Type B pancreatic cell (in vitro differentiated cells): ENCODE data around the gene DUXB. TPM values are rescaled to one million over a fixed set of nuclear protein-coding genes. Genes with fewer than 3 reads are reported as not detected.

ENCODE experiments used
- DNase-seq: peaks from one replicate; pipeline ENCODE4 v3.0.0; 2021; ENCODE audit warnings: mixed read lengths; ENCODE audit not compliant: unreplicated experiment; ENCODE audit errors: extremely low spot score
- H3K27ac Mint-ChIP-seq: 2 replicates; pipeline ENCODE4 v1.8.0; 2021; ENCODE audit warnings: mild to moderate bottlenecking, mixed read lengths
- H3K27me3 Mint-ChIP-seq: 2 replicates; pipeline ENCODE4 v1.8.0; 2021; ENCODE audit warnings: mixed read lengths
- H3K36me3 Mint-ChIP-seq: 2 replicates; pipeline ENCODE4 v1.8.0; 2021; ENCODE audit warnings: mixed read lengths
- H3K4me1 Mint-ChIP-seq: one replicate; pipeline ENCODE4 v1.8.0; 2021; ENCODE audit warnings: mixed read lengths; ENCODE audit not compliant: unreplicated experiment
- H3K4me3 Mint-ChIP-seq: 2 replicates; pipeline ENCODE4 v1.8.0; 2021; ENCODE audit warnings: mild to moderate bottlenecking, mixed read lengths
- H3K9me3 Mint-ChIP-seq: 2 replicates; pipeline ENCODE4 v1.8.0; 2021; ENCODE audit warnings: mixed read lengths
- total RNA-seq: library from RNA; stranded (reverse); gene quantifications from 2 replicates; pipeline ENCODE4 v1.2.1, GENCODE V29; 2021; ENCODE audit warnings: low replicate concordance
- TF ChIP-seq, protein P1 (sequence below): fragments of 200-600 bp; sonication (generic); conservative IDR thresholded peaks from 2 replicates; pipeline ENCODE4 v1.5.0; 2021; ENCODE audit warnings: antibody characterized with exemption, mild to moderate bottlenecking

DUXB gene
- total RNA-seq, 1 donor from 2014 or later = not detected

DNA sequence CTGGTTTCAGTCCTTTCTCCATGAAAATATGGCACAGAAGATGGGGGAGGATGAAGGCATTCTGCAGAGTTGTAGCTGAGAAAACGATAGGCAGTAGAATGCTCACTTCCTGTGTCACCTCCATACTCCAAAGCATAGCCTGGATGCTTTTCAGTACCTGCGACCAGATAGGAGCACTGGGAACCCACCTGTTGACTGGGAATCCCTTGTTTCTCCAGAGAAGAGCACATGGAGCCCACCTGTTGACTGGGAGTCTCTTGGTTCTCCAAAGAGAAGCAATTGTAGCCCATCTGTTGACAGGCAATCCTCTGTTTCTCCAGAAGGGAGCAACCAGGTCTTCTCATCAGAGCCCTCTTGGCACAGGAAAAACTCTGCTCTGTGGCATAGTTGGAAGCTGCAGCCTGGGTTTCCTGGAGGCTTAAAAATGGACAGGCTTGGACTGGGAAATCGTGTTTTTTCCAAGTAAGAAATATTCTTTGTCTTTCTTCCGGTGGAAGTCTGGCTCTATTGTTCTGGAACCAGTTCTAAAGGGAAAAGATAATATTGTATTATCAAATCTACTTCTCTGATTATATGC, 40.4 kb downstream of the DUXB start:
- Mint-ChIP-seq H3K4me3 (no peak overlapping the region), H3K27me3 (no peaks in the 10 kb centered on the region), H3K4me1 (no peaks in the 10 kb centered on the region), H3K36me3 (peaks cover 21% of the 10 kb centered on the region), H3K9me3 (peaks cover 1% of the 10 kb centered on the region), H3K27ac (no peak overlapping the region)
- no peak for DNase-seq
- TF ChIP-seq, protein P1, sequence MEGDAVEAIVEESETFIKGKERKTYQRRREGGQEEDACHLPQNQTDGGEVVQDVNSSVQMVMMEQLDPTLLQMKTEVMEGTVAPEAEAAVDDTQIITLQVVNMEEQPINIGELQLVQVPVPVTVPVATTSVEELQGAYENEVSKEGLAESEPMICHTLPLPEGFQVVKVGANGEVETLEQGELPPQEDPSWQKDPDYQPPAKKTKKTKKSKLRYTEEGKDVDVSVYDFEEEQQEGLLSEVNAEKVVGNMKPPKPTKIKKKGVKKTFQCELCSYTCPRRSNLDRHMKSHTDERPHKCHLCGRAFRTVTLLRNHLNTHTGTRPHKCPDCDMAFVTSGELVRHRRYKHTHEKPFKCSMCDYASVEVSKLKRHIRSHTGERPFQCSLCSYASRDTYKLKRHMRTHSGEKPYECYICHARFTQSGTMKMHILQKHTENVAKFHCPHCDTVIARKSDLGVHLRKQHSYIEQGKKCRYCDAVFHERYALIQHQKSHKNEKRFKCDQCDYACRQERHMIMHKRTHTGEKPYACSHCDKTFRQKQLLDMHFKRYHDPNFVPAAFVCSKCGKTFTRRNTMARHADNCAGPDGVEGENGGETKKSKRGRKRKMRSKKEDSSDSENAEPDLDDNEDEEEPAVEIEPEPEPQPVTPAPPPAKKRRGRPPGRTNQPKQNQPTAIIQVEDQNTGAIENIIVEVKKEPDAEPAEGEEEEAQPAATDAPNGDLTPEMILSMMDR = no peak

DNA sequence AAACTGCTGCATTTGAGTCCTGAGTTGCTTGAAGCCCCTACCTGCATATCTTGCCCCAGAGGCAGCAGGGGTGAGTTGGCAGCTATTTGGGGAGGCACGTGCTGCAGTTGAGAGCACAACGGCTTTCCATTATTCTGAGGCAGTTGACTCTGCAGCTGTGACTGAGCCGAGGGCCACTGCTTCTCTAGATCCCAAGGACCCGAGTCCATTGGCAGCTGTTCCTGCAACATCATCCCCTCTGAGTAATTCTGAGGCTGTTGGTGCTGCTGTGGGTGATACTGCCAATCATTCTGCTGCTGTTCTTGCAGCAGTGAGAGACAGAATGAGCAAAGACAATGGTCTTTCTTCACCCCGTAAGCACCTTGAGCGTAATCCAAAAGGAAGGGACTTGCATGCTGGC, 40.9 kb downstream of the DUXB start:
- H3K27me3 Mint-ChIP-seq = no peaks in the 10 kb centered on the region
- H3K4me1 Mint-ChIP-seq = no peaks in the 10 kb centered on the region
- TF ChIP-seq, protein P1 = no peak
- no peak for DNase-seq
- peaks cover 23% of the 10 kb centered on the region for H3K36me3 Mint-ChIP-seq
- H3K4me3 Mint-ChIP-seq = no peak overlapping the region
- H3K27ac Mint-ChIP-seq = no peak overlapping the region
- no peaks in the 10 kb centered on the region for H3K9me3 Mint-ChIP-seq

DNA sequence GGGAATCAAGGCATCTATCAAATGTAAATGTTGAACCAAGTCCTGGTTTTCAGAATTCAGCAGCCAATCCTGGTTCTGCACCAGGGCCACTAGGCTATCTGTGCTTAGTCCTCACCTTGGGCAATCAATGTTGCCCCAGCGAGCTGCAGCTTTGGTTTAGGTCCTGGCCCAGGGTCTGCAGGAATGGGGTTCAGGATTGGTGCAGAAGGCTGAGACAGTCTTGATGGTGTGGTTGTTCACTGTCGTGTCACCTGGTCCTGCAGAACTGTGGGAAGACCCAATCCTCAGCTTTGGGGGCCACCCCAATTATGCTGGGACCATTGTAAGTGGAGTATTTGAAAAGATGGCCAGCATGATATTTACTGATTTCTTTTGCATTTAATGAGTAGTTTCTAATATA, 43.1 kb downstream of the DUXB start:
- TF ChIP-seq, protein P1 = no peak
- Mint-ChIP-seq H3K9me3 (no peaks in the 10 kb centered on the region), H3K4me3 (no peak overlapping the region), H3K36me3 (peaks cover 27% of the 10 kb centered on the region), H3K27ac (no peak overlapping the region), H3K4me1 (no peaks in the 10 kb centered on the region), H3K27me3 (no peaks in the 10 kb centered on the region)
- no peak for DNase-seq

GRCh38 chr16:75653922-75654321, 47.3 kb downstream of the DUXB start:
- H3K27me3 Mint-ChIP-seq = no peaks in the 10 kb centered on the region
- H3K9me3 Mint-ChIP-seq = no peaks in the 10 kb centered on the region
- no peak overlapping the region for H3K4me3 Mint-ChIP-seq
- peaks cover 23% of the 10 kb centered on the region for H3K4me1 Mint-ChIP-seq
- peaks cover 33% of the 10 kb centered on the region for H3K36me3 Mint-ChIP-seq
- no peak for DNase-seq
- TF ChIP-seq, protein P1 = no peak
- no peak overlapping the region for H3K27ac Mint-ChIP-seq

- H3K9me3 Mint-ChIP-seq = no peaks in the 10 kb centered on the region
- peaks cover 21% of the 10 kb centered on the region for H3K36me3 Mint-ChIP-seq
- peak; percentile 83 for DNase-seq
- peaks cover 34% of the 10 kb centered on the region for H3K4me1 Mint-ChIP-seq
- H3K27me3 Mint-ChIP-seq = no peaks in the 10 kb centered on the region
- H3K4me3 Mint-ChIP-seq = peak overlapping the region; percentile 97
- peak overlapping the region; percentile 96 for H3K27ac Mint-ChIP-seq
- TF ChIP-seq, protein P1 = no peak
Observed at GRCh38 chr16:75648265-75649076, 52.8 kb downstream of the DUXB start.
